GM21360 (cell line): ENCODE measurements around the gene GADD45A.

Experiments used
- ATAC-seq: cut with Tn5 transposase; IDR thresholded peaks from one replicate; pipeline ENCODE4 v1.9.1; 2021; ENCODE audit warnings: mild to moderate bottlenecking, moderate library complexity; ENCODE audit not compliant: unreplicated experiment

The GADD45A gene

GRCh38 chr1:67687649-67688048 is 2.6 kb downstream of the GADD45A start:
- ATAC-seq, result no peak

- no peak for ATAC-seq
Measured at GRCh38 chr1:67688526-67689219, 3.7 kb downstream of the GADD45A start.

GRCh38 chr1:67689267-67690017 is 4.4 kb downstream of the GADD45A start:
- no peak for ATAC-seq

- ATAC-seq, result no peak
Measured at GRCh38 chr1:67690018-67690363, 5.0 kb downstream of the GADD45A start.

- ATAC-seq, result no peak
Measured at GRCh38 chr1:67690411-67690810, 5.4 kb downstream of the GADD45A start.

- no peak for ATAC-seq
Measured at GRCh38 chr1:67691712-67692111, 6.7 kb downstream of the GADD45A start.

GRCh38 chr1:67695963-67696362 is 11.0 kb downstream of the GADD45A start:
- no peak for ATAC-seq

GRCh38 chr1:67696708-67697107 is 11.7 kb downstream of the GADD45A start:
- ATAC-seq, result no peak

GRCh38 chr1:67700220-67700619 is 15.2 kb downstream of the GADD45A start:
- ATAC-seq, result no peak

- no peak for ATAC-seq
Measured at GRCh38 chr1:67700692-67701410, 15.8 kb downstream of the GADD45A start.

GRCh38 chr1:67701876-67702275 is 16.9 kb downstream of the GADD45A start:
- ATAC-seq, result no peak

- no peak for ATAC-seq
Measured at GRCh38 chr1:67704351-67704750, 19.4 kb downstream of the GADD45A start.

GRCh38 chr1:67705735-67706453 is 20.9 kb downstream of the GADD45A start:
- ATAC-seq, result no peak

GRCh38 chr1:67708606-67709005 is 23.6 kb downstream of the GADD45A start:
- no peak for ATAC-seq

- no peak for ATAC-seq
Measured at GRCh38 chr1:67710417-67710816, 25.4 kb downstream of the GADD45A start.

- no peak for ATAC-seq
Measured at GRCh38 chr1:67711158-67711854, 26.3 kb downstream of the GADD45A start.

- ATAC-seq, result no peak
Measured at GRCh38 chr1:67711855-67712212, 26.8 kb downstream of the GADD45A start.

- no peak for ATAC-seq
Measured at GRCh38 chr1:67713057-67713846, 28.3 kb downstream of the GADD45A start.

- ATAC-seq, result no peak
Measured at GRCh38 chr1:67715819-67716218, 30.8 kb downstream of the GADD45A start.

GRCh38 chr1:67716800-67717199 is 31.8 kb downstream of the GADD45A start:
- ATAC-seq, result no peak
